ENCODE results near the gene TMEM150B. TPM values are rescaled to one million over a fixed set of nuclear protein-coding genes. Genes with fewer than 3 reads are reported as not detected.

TMEM150B gene
- total and polyA plus RNA-seq, 2 of the 13 experiments (the other 11 are each of a cell fraction or from before 2014, with no cell fraction given), result 1.3 to 1.8 TPM

GRCh38 chr19:55270172-55270942 is 54.8 kb downstream of the TMEM150B start:
- no peak for FAIRE-seq
- Histone ChIP-seq H3K79me2 (ENCODE audit: insufficient read depth, low read length) (no peaks in the 10 kb centered on the region), H2AFZ (ENCODE audit: low read length) (no peak overlapping the region), H3K27ac (ENCODE audit: extremely low read length, insufficient read depth, low read length) (no peak overlapping the region), H4K20me1 (ENCODE audit: insufficient read depth, low read length) (no peaks in the 10 kb centered on the region), H3K36me3 (replicated peaks in 1 of 2; ENCODE audit: control insufficient read depth in 1 of 2, insufficient read depth in 2 of 2, low read length in 2 of 2) (peaks cover 5 to 18% of the 10 kb centered on the region in 2 experiments; a peak in 4 of 5 replicates), H3K9me3 (ENCODE audit: low read length) (no peaks in the 10 kb centered on the region), H3K4me3 (replicated peaks in 1 of 3; ENCODE audit: insufficient read depth in 1 of 3, low read depth in 2 of 3, low read length in 3 of 3) (no peak overlapping the region), H3K9ac (ENCODE audit: insufficient read depth, low read depth, low read length) (no peak overlapping the region), H3K4me1 (ENCODE audit: insufficient read depth, low read length) (0 out of 2 replicates have a peak, but pooled peaks cover 5% of the 10 kb centered on the region), H3K27me3 (ENCODE audit: control insufficient read depth in 1 of 2, insufficient read depth in 2 of 2, low read length in 2 of 2) (no peaks in the 10 kb centered on the region; a peak in 1 of 5 replicates), H3K4me2 (ENCODE audit: low read depth, low read length) (no peak overlapping the region)
- POLR2A ChIA-PET, result no interaction called here
- no peak for TF ChIP-seq MZF1 (CRISPR knock-in tag; IDR thresholded peaks at IDR 0.05; ENCODE audit: borderline replicate concordance)
- TF ChIP-seq FOXO4 (CRISPR knock-in tag; conservative IDR thresholded peaks at IDR 0.05), result no peak
- TF ChIP-seq HNRNPH1 (optimal IDR thresholded peaks at IDR 0.05; ENCODE audit: low read depth, low read length), result no peak
- TF ChIP-seq STAG1 (CRISPR knock-in tag; IDR thresholded peaks at IDR 0.05), result no peak
- peak; percentile 21; the same call in 1 of the 2 replicates for TF ChIP-seq FOXA1 (IDR thresholded peaks at IDR 0.05)
- no peak for TF ChIP-seq FOXA1 (CRISPR knock-in tag; IDR thresholded peaks at IDR 0.05)
- no peak for TF ChIP-seq ZNF737 (CRISPR knock-in tag; IDR thresholded peaks at IDR 0.05; ENCODE audit: borderline replicate concordance)
- no peak for TF ChIP-seq ZNF75D (CRISPR knock-in tag; IDR thresholded peaks at IDR 0.05; ENCODE audit: borderline replicate concordance)
- no peak for DNase-seq (ENCODE audit: low spot score)
- ATAC-seq, result no peak
- BruUV-seq (replicated peaks), result no TSS peak
- intact Hi-C loops (cut with micrococcal nuclease; ENCODE audit: unreplicated experiment) (no loop called here), in situ Hi-C loops (cut with HindIII; ENCODE audit: extremely low pct_ligation_motif_present, low pct_unique_long_range_greater_than_20kb) (no loop called here)
- CTCF ChIA-PET (ENCODE audit: low intra/inter-chr PET ratio, low total read pairs), result no interaction called here
- 97% methylated on average over 25 of the region's 25 CpGs for WGBS (ENCODE audit: low lambda C conversion rate)

All from HepG2 (cell line).